Activated T-cell treated with anti-CD3 and anti-CD28 coated beads for 1 hour (primary cell): ENCODE data around the gene HACD2.
"Not testable (repeated sequence)": the region's sequence is repeated elsewhere in the genome, so short reads cannot be mapped to it uniquely, and the experiment has no call there.

Source experiments
- DNase-seq: peaks from one replicate; pipeline ENCODE4 v3.0.0-alpha.2; 2020; ENCODE audit warnings: low read depth

Gene HACD2

DNA sequence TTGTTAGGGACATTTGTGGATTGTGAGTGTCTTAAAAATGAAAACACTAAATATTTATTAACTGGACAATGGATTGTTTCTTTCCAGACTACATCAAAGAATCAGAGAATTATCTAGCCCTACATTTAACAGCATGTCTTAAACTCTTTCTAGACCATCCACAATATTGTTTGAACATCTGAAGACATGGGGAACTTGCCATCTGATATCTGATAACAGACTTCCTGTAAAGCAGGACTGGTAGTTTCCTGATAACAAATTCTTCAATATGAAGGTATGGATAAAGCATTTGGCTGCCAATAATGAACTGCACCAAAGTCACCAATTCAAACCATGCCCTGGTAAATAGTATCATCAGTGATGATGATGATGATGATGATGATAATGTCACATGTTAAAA lies 26.2 kb upstream of the HACD2 start:
- no peak for DNase-seq

- no peak for DNase-seq
Measured at GRCh38 chr3:123610331-123610730, 25.5 kb upstream of the HACD2 start.

GRCh38 chr3:123609063-123609462 lies 24.2 kb upstream of the HACD2 start:
- DNase-seq = no peak

DNA sequence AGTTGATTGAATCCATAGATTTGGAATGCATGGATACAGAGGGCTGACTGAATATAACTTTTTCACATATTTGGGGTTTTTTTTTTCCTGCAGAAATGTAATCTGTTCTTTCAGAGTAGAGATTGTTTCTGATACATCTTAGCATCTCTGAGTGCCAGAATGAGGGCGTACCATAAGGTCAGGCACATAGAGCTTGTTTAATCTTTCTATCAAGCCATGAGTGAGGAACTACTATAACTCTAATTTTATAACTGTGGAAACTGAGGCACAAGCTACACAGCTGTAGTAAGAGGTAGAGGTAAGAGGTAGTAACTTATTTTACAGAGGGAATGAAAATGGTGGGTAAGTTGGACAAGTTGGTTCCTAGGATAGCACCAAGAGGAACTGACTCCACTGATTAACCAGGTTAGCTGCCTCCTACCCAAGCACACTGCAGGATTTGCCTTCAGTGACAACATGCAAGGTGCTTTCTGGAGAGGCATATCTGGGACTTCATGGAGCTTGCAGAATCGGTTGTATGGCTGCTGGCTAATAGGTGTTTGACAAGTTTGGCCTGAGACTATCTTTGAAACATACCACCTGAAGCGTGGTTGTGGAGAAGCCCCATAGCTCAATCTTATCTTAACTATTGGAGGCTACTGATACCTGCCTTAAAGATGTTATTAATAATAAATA lies 23.5 kb upstream of the HACD2 start:
- DNase-seq = no peak

- no peak for DNase-seq
Measured at GRCh38 chr3:123606527-123606926, 21.7 kb upstream of the HACD2 start.

DNA sequence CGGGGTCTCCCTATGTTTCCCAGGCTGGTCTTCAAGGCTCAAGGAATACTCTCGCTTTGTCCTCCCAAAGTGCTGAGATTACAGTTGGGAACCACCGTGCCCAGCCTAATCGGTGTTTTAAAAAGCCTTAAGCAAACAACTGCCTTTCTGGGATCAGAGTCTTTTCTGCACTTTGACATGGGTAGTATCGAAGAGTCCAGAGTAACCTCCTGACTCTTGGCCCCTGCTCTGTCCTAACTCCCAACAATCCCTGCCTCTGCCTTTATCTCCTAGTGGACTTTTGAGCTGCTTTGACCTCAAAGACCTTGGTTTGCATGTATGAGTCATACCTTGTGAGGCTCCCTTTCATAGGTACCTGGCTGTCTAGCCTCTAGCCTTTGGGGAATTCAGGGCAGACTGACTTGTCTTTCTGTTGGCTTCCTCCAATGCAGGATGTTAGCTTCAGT lies 21.0 kb upstream of the HACD2 start:
- no peak for DNase-seq

GRCh38 chr3:123603153-123603552 lies 18.3 kb upstream of the HACD2 start:
- DNase-seq = not testable (repeated sequence)

- no peak for DNase-seq
Measured at GRCh38 chr3:123602325-123602724, 17.5 kb upstream of the HACD2 start.

- DNase-seq = not testable (repeated sequence)
Measured at GRCh38 chr3:123600863-123601262, 16.0 kb upstream of the HACD2 start.

DNA sequence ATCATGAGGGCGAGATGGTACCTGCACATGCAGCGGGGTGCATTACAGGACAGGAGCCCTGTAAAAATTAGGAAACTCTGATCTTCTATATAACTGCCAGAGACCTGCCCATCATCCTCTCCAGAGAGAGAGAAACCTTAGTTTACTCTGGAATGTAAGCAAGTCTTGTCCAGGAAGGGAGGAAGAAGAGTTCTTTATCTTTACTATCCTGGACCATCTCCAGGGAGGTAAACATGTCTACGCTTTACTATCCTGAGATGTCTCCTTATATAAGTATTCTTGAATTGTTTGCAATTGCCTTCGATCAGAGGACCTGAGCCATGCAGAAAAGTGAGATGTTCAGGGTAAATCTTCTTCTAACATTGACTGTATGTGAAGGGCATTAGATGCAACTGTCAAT lies 12.7 kb upstream of the HACD2 start:
- no peak for DNase-seq

DNA sequence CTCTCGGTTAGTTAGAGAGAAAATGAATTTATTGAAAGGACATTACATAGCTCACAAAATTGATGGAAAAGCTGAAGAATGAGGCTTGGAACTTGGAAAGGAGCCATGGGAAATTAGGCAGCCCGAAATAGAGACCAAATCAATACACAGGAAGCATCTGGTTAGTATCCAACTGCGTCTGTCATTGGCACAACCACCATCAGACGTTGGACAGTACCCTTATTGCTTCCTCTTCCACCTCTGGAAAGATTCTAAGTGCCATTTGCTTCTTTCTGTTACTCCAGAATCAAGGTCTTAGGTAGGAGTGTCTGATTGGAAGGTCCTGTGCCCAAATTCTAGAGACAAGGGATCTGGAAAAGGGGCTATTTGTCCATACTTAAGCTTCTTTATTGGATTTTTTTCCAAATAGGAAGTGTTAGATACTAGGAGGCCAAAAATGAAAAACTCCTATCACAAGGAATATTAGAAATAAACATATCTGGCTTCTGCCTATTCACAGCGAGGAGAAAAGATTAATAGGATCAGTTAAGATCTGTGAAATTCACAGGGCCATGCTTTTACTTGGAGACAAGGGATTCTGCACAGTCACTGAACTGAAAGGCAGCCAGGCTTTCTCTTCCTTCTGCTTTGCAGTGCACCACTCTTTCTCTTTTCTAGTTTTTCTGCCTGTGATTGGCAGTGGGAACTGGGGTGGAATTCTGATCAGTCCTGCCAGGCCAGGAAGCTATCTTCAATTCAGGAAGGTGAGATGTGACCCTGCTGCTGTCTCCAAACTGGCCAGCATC lies 10.7 kb upstream of the HACD2 start:
- DNase-seq = no peak

DNA sequence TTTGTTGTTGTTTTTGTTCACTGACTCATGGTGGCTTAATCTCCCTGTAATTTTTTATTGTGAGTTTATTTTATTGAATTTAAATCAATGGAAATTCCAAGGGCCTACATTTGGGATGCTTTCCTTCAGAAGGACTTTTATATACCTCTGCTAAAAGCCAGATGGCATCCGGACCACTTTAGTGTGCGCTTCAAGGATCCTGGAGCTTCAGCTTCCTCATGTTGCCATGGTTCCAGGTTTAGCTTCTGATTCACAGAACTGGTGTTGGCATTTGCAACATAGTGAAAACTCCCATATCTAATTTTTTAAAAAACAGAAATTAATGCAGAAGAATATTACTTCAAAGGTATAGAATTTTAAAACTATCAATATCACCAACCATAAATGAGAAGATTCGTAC lies 8.5 kb upstream of the HACD2 start:
- no peak for DNase-seq

- DNase-seq = no peak
Measured at GRCh38 chr3:123590685-123591450, 6.0 kb upstream of the HACD2 start.

DNA sequence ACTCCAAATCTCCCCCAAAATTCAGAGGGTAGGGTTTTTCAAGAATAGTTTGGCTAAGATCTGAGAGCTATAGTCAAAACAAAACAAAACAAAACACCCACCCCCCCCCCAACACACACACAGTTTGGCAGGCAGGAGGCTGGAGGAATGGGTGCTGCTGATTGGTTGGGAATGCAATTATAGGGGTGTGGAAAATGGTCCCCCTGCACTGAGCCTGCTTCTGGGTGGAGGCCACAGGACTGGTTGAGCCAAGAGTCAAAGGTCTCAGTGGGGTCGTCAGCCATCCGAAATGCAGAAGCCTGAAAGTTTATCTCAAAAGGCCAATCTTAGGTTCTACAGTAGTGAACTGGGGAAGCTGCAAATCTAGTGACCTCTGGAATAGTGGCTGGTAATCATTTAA lies 2.5 kb upstream of the HACD2 start:
- no peak for DNase-seq

DNA sequence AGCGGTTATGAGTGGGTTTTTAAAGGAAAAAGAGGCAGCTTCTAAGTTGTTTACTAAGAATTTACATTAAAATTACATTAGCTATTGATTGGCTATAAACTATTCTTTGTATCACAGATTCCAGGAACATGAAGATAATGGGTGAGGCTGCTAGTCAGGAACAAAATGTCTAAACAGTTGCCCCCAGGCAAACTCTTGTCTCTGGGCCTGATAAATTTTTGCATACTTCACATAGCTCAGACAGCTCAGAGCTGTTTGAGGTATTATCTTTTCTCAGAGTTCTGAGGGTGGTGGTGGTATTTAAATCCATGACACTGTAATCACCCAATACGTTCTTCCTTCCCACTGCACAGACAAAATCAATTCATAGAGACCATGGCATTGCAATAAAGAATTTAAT lies 2.1 kb upstream of the HACD2 start:
- no peak for DNase-seq

DNA sequence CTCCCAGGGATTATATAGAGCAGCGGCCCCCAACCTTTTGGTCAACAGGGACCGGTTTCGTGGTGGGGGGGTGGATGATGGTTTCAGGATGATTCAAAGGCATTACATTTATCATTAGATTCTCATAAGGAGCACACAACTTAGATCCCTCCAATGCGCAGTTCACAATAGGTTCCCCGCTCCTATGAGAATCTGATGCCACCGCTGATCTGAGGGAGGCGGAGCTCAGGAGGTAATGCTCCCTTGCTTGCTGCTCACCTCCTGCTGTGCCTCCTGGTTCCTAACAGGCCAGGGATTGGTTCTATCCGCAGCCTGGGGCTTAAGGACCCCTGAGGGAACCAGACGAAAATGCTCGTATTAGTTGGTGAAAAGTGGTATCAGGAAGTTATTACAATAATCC lies 1.3 kb upstream of the HACD2 start:
- DNase-seq = peak; percentile 4

DNA sequence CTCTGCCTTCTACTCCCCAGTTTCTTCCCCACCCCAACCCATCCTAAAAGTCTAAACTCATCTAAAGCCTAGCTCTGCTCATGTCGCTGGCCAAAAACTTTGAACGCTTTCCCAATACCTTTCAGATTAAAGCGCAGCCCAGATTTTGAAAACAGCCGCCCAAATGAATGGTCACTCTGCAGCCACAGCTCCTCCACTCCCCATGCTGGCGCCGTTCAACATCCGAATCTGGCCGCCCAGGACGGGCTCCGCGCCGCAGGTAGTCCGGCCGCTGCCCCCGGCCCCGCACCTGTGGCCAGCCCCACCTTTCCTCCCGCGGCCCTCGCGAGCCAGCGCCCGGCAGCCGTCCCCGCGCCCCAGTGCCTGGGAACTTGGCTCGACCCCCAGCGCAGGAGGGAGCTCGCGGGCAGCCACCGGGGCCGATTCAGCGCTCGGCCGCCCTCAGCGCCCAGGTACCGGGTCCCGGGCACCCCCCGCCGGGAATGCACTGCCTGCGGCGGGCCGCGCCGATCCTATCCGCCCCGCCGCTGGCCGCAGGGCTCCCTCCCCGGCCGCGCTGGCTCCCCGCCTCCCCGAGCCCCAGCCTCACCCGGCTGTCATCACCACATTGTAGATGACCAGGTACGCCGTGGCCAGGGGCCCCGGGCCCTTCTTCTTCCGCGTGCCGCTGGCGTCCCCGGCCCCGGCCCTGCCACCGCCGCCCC lies 417 bp downstream of the HACD2 start:
- DNase-seq = no peak

DNA sequence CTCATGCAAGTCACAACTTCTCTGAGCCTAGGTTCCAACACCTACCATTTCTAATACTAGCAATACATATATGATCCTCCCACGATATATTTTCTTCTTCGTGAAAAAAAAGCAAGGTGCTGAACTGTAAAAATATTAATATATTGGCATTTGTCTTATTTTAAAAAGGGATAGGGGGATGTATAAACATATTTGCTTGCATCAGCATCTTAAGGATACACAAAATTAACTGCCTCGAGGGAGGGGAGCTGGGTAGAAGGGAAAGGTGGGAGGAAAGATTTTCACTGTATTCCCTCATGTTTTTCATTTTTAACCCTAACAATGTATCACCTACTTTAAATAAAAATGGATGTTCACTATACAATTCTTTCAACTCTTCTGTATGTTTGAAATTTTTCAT lies 1.3 kb downstream of the HACD2 start:
- no peak for DNase-seq

DNA sequence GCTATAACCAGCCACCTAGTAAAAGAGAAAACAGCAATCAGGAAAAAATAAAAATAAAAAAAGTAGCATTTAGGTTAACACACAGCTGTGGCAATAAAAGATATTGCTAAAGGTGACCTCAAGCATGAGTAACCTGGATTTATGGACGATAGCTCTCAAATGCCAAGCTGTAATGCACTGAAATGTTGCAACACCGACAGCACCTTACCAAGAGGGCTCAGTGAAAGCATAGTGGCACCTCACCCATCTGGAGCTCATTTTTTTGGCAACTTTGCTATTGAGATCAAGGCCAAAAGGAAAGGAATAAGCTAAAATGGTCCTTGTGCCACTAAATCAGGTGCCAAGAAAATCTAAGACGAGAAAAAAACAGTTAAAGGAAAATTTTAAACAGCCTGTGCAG lies 2.5 kb downstream of the HACD2 start:
- DNase-seq = no peak

DNA sequence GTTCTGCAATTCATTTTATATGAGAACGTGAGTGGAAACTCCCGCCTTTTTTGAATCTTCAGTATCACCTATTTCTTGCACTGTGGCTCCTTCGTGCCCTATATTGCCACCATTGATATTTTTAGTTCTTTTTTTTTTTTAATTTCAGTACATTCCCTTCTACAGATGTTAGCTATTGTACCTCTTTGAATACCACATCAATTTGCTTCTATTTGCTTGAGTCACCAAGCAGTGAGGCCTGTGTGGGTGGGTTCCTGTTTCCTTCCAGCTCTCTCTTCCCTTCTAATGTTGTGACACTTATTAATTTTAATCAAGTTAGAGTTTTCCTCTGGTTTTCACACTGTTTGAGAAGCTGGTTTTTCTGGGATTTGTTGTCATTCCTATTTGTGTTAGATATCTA lies 8.7 kb downstream of the HACD2 start:
- DNase-seq = no peak

GRCh38 chr3:123571973-123572365 lies 12.9 kb downstream of the HACD2 start:
- no peak for DNase-seq

- DNase-seq = no peak
Measured at GRCh38 chr3:123571264-123571972, 13.4 kb downstream of the HACD2 start.
